ENCODE results near the gene RNU5B-1. TPM values are rescaled to one million over a fixed set of nuclear protein-coding genes. Genes with fewer than 3 reads are reported as not detected.

Gene RNU5B-1
- total and polyA plus RNA-seq, 9 of the 15 experiments (the other 6 are each of a cell fraction or from before 2014, with no cell fraction given) = 14.2 TPM; not detected in 8

- TF ChIP-seq SREBF1 (IDR thresholded peaks at IDR 0.05; ENCODE audit: borderline replicate concordance, low read depth, low read length) (no peak), CTCFL (IDR thresholded peaks at IDR 0.05; ENCODE audit: borderline replicate concordance, insufficient read depth, low read depth, low read length, poor library complexity, severe bottlenecking) (peak; percentile 90), CREB3L1 (IDR thresholded peaks at IDR 0.05; ENCODE audit: borderline replicate concordance, low read depth) (peak; percentile 74; the same call in 1 of the 2 replicates), CTBP1 (IDR thresholded peaks at IDR 0.05; ENCODE audit: borderline replicate concordance) (0 out of 2 replicates have a peak, but pooled peaks have one; percentile 15), COPS2 (conservative IDR thresholded peaks at IDR 0.05) (no peak), TSHZ1 (CRISPR knock-in tag; IDR thresholded peaks at IDR 0.05) (0 out of 2 replicates have a peak, but pooled peaks have one; percentile 20), ZKSCAN8 (CRISPR knock-in tag; IDR thresholded peaks at IDR 0.05) (peak; percentile 89), RFX1 (IDR thresholded peaks at IDR 0.05) (peak; percentile 70), CGGBP1 (CRISPR knock-in tag; IDR thresholded peaks at IDR 0.05) (peak; percentile 99), BACH1 (tag; IDR thresholded peaks at IDR 0.05) (peak; percentile 84), ZNF41 (CRISPR knock-in tag; conservative IDR thresholded peaks at IDR 0.05) (peak; percentile 90), ZNF239 (CRISPR knock-in tag; IDR thresholded peaks at IDR 0.05) (peak; percentile 68), THRA (IDR thresholded peaks at IDR 0.05) (0 out of 2 replicates have a peak, but pooled peaks have one; percentile 43), SMAD4 (CRISPR knock-in tag; conservative IDR thresholded peaks at IDR 0.05) (peak; percentile 57; the same call in 1 of the 2 replicates), TRIM28 (IDR thresholded peaks at IDR 0.05) (peak; percentile 45; the same call in 1 of the 2 replicates), DPF2 (IDR thresholded peaks at IDR 0.05) (peak; percentile 71), PHTF2 (CRISPR knock-in tag; IDR thresholded peaks at IDR 0.05) (peak; percentile 97), ATF1 (CRISPR knock-in tag; IDR thresholded peaks at IDR 0.05) (no peak), ATF1 (tag; IDR thresholded peaks at IDR 0.05) (peak; percentile 64), SMARCB1 (IDR thresholded peaks at IDR 0.05; ENCODE audit: insufficient read length, low read depth) (no peak), RNF2 (IDR thresholded peaks at IDR 0.05) (peak; percentile 100)
Observed at GRCh38 chr15:65304381-65305149, at the start of gene RNU5B-1 (continued).

All from K562 (cell line).